H9 (cell line): ENCODE measurements around the gene KRCC1. TPM values are rescaled to one million over a fixed set of nuclear protein-coding genes. Genes with fewer than 3 reads are reported as not detected.

Source experiments
- DNase-seq: peaks from one replicate; pipeline ENCODE4 v3.0.0-alpha.2; 2017
- H2AFZ ChIP-seq: one replicate; pipeline ENCODE4 v1.6.1; 2013; ENCODE audit warnings: mild to moderate bottlenecking, low read length, control low read depth, moderate library complexity
- H2AK5ac ChIP-seq: 2 replicates; pipeline ENCODE4 v1.6.1; 2013; ENCODE audit warnings: low read length, control low read depth, mixed read lengths; ENCODE audit not compliant: insufficient read length
- H2BK120ac ChIP-seq: one replicate; pipeline ENCODE4 v1.6.1; 2013; ENCODE audit warnings: low read depth, mild to moderate bottlenecking, low read length, control low read depth, inconsistent platforms; ENCODE audit not compliant: poor library complexity, severe bottlenecking
- H2BK12ac ChIP-seq: 2 replicates; pipeline ENCODE4 v1.6.1; 2013; ENCODE audit warnings: low read length, control low read depth, mixed read lengths, low read depth; ENCODE audit not compliant: insufficient read length
- H2BK15ac ChIP-seq: 2 replicates; pipeline ENCODE4 v1.6.1; 2013; ENCODE audit warnings: low read depth, low read length, control low read depth
- H2BK20ac ChIP-seq: one replicate; pipeline ENCODE4 v1.6.1; 2013; ENCODE audit warnings: low read depth, mild to moderate bottlenecking, low read length, control low read depth, inconsistent platforms; ENCODE audit not compliant: poor library complexity, severe bottlenecking
- H2BK5ac ChIP-seq: 2 replicates; pipeline ENCODE4 v1.6.1; 2013; ENCODE audit warnings: low read length, control low read depth, mixed read lengths; ENCODE audit not compliant: insufficient read length
- H3K14ac ChIP-seq: 2 replicates; pipeline ENCODE4 v1.6.1; 2013; ENCODE audit warnings: low read length, control low read depth; ENCODE audit not compliant: insufficient read depth
- H3K18ac ChIP-seq: 2 replicates; pipeline ENCODE4 v1.6.1; 2013; ENCODE audit warnings: low read depth, mild to moderate bottlenecking, mixed read lengths, low read length, control low read depth; ENCODE audit not compliant: insufficient read length
- H3K23ac ChIP-seq: 2 replicates; pipeline ENCODE4 v1.6.1; 2013; ENCODE audit warnings: low read length, control low read depth, mixed read lengths, low read depth; ENCODE audit not compliant: insufficient read length
- H3K23me2 ChIP-seq: 2 replicates; pipeline ENCODE4 v1.6.1; 2013; ENCODE audit warnings: low read depth, mild to moderate bottlenecking, mixed read lengths, low read length, control low read depth; ENCODE audit not compliant: insufficient read length, poor library complexity, severe bottlenecking
- H3K27ac ChIP-seq: 2 replicates; pipeline ENCODE4 v1.5.1; 2013; ENCODE audit warnings: low read length, control low read depth, mixed read lengths, low read depth; ENCODE audit not compliant: insufficient read length
- H3K27me3 ChIP-seq: 2 replicates; pipeline ENCODE4 v1.6.1; 2013; ENCODE audit warnings: low read length, control low read depth, inconsistent platforms; ENCODE audit not compliant: insufficient read depth
- H3K4ac ChIP-seq: 2 replicates; pipeline ENCODE4 v1.6.1; 2013; ENCODE audit warnings: low read depth, mild to moderate bottlenecking, control low read depth, inconsistent platforms, low read length, moderate library complexity
- H3K4me1 ChIP-seq: 2 replicates; pipeline ENCODE4 v1.6.1; 2013; ENCODE audit warnings: low read length, control low read depth, inconsistent platforms; ENCODE audit not compliant: insufficient read depth
- H3K4me2 ChIP-seq: 2 replicates; pipeline ENCODE4 v1.6.1; 2013; ENCODE audit warnings: low read length, control low read depth, mixed read lengths; ENCODE audit not compliant: insufficient read length, insufficient read depth
- H3K56ac ChIP-seq: 2 replicates; pipeline ENCODE4 v1.6.1; 2013; ENCODE audit warnings: low read depth, mild to moderate bottlenecking, mixed read lengths, low read length, control low read depth; ENCODE audit not compliant: insufficient read length
- H3K79me1 ChIP-seq: 2 replicates; pipeline ENCODE4 v1.6.1; 2013; ENCODE audit warnings: low read depth, mild to moderate bottlenecking, moderate library complexity, low read length, control low read depth, inconsistent platforms; ENCODE audit not compliant: insufficient read depth, poor library complexity, severe bottlenecking
- H3K79me2 ChIP-seq: 2 replicates; pipeline ENCODE4 v1.6.1; 2013; ENCODE audit warnings: low read length, control low read depth, inconsistent platforms; ENCODE audit not compliant: insufficient read depth
- H3K9ac ChIP-seq: 2 replicates; pipeline ENCODE4 v1.6.1; 2013; ENCODE audit warnings: low read length, control low read depth, mixed read lengths; ENCODE audit not compliant: insufficient read length; ENCODE audit errors: extremely low read depth
- H3K9me3 ChIP-seq: one replicate; pipeline ENCODE4 v1.6.1; 2013; ENCODE audit warnings: low read depth, low read length, inconsistent platforms; ENCODE audit not compliant: control insufficient read depth
- H3T11ph ChIP-seq: one replicate; pipeline ENCODE4 v1.6.1; 2013; ENCODE audit warnings: mild to moderate bottlenecking, low read length, control low read depth, inconsistent platforms
- H4K20me1 ChIP-seq: one replicate; pipeline ENCODE4 v1.6.1; 2013; ENCODE audit not compliant: control insufficient read depth, insufficient read length, insufficient read depth
- H4K5ac ChIP-seq: 2 replicates; pipeline ENCODE4 v1.6.1; 2013; ENCODE audit warnings: low read depth, mild to moderate bottlenecking, mixed read lengths, low read length, control low read depth; ENCODE audit not compliant: insufficient read length
- H4K8ac ChIP-seq: replicated peaks from 2 replicates; pipeline ENCODE4 v1.6.1; 2013; ENCODE audit warnings: low read length, control low read depth, mixed read lengths, low read depth; ENCODE audit not compliant: insufficient read length
- H4K91ac ChIP-seq: 2 replicates; pipeline ENCODE4 v1.6.1; 2013; ENCODE audit warnings: low read depth, mild to moderate bottlenecking, moderate library complexity, mixed read lengths, low read length, control low read depth; ENCODE audit not compliant: insufficient read length
- H3K27ac Mint-ChIP-seq, 3 experiments: 2 replicates in 2 of 3; 3 replicates in 1 of 3; pipeline ENCODE4 v1.8.0; 2020 to 2021; ENCODE audit warnings: mixed read lengths in 3 of 3, mild to moderate bottlenecking in 1 of 3, moderate library complexity in 1 of 3
- H3K27me3 Mint-ChIP-seq: 2 replicates; pipeline ENCODE4 v1.8.0; 2021; ENCODE audit warnings: low read depth, mild to moderate bottlenecking, moderate library complexity, mixed read lengths
- H3K36me3 Mint-ChIP-seq, 3 experiments: 2 replicates in 2 of 3; 3 replicates in 1 of 3; pipeline ENCODE4 v1.8.0; 2020 to 2021; ENCODE audit warnings: low read depth in 3 of 3, mixed read lengths in 3 of 3; ENCODE audit not compliant: insufficient read depth in 1 of 3
- H3K4me1 Mint-ChIP-seq, 2 experiments: 2 replicates each; pipeline ENCODE4 v1.8.0; 2020; ENCODE audit warnings: mixed read lengths in 2 of 2
- H3K4me3 Mint-ChIP-seq, 2 experiments: 2 replicates in 1 of 2; 3 replicates in 1 of 2; pipeline ENCODE4 v1.8.0; 2020 to 2021; ENCODE audit warnings: mild to moderate bottlenecking in 2 of 2, mixed read lengths in 2 of 2, moderate library complexity in 1 of 2
- H3K9me3 Mint-ChIP-seq, 2 experiments: 2 replicates in 1 of 2; 3 replicates in 1 of 2; pipeline ENCODE4 v1.8.0; 2020; ENCODE audit warnings: mild to moderate bottlenecking in 2 of 2, mixed read lengths in 2 of 2, moderate library complexity in 1 of 2
- WGBS: extraction: QIAGEN DNeasy Blood & Tissue Kit; methylation state at CpG from one replicate; pipeline ENCODE4 v1.1.7; 2013; ENCODE audit warnings: missing lambda C conversion rate, low lambda C conversion rate, mixed read lengths; ENCODE audit not compliant: insufficient read length; ENCODE audit errors: extremely low coverage; 5-methylcytosine and 5-hydroxymethylcytosine counted together
- total RNA-seq: library from RNA; stranded (reverse); gene quantifications from 2 replicates; pipeline ENCODE4 v1.2.1, GENCODE V29; 2021
- TF ChIP-seq, protein P1 (sequence below): fragments of 200-600 bp; sonication (generic); conservative IDR thresholded peaks from 3 replicates; pipeline ENCODE4 v1.8.0; 2021; ENCODE audit warnings: antibody characterized with exemption, mild to moderate bottlenecking

Gene KRCC1
- total RNA-seq, 1 experiment from 2014 or later: 8.2 TPM

DNA sequence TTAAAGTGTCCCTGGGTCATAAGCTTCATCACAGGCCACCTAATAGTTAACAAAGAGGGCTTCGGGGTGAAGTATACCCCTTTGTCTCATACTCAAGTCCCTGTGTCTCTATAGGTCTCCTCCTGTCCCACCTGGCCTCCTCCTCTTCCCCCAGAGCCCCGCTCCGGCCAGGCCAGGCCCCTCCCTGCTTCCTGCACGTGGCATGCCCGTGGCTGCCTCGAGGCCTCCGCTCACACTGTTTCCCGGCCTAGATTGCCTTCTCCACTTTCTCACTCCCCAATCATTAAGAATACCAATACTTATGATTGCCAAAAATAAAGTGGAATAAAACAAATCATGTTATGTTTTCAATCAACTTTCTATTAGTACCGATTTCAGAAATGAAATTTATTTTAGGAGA lies 30.8 kb upstream of the KRCC1 start:
- Histone ChIP-seq H3K9me3 (no peaks in the 10 kb centered on the region), H3K23ac (no peak overlapping the region), H3K4me2 (no peak overlapping the region), H3K27me3 (no peaks in the 10 kb centered on the region; the same call in 1 of the 2 replicates), H3K56ac (no peak overlapping the region), H3K14ac (no peak overlapping the region), H4K91ac (no peak overlapping the region), H3K18ac (no peak overlapping the region), H2BK5ac (no peak overlapping the region), H2AK5ac (no peak overlapping the region), H2BK20ac (no peak overlapping the region), H4K20me1 (no peaks in the 10 kb centered on the region), H4K5ac (no peak overlapping the region), H2BK15ac (no peak overlapping the region), H2BK12ac (no peak overlapping the region), H3K23me2 (no peaks in the 10 kb centered on the region), H2AFZ (no peak overlapping the region), H3K27ac (no peak overlapping the region), H3K9ac (no peak overlapping the region), H3K79me2 (no peaks in the 10 kb centered on the region), H3K4ac (no peak overlapping the region), H3K79me1 (no peaks in the 10 kb centered on the region), H2BK120ac (no peak overlapping the region), H3T11ph (no peak overlapping the region), H3K4me1 (peaks cover 9% of the 10 kb centered on the region), H4K8ac (no peak overlapping the region)
- H3K27me3 Mint-ChIP-seq: no peaks in the 10 kb centered on the region; the same call in 1 of the 2 replicates
- H3K4me1 Mint-ChIP-seq: peaks cover 20 to 21% of the 10 kb centered on the region in 2 experiments
- H3K9me3 Mint-ChIP-seq: no peaks in the 10 kb centered on the region
- no peak for DNase-seq
- no peak overlapping the region for H3K4me3 Mint-ChIP-seq
- H3K36me3 Mint-ChIP-seq: no peaks in the 10 kb centered on the region
- no CpG with 5 or more reads among the region's 9 CpGs for WGBS
- TF ChIP-seq, protein P1, sequence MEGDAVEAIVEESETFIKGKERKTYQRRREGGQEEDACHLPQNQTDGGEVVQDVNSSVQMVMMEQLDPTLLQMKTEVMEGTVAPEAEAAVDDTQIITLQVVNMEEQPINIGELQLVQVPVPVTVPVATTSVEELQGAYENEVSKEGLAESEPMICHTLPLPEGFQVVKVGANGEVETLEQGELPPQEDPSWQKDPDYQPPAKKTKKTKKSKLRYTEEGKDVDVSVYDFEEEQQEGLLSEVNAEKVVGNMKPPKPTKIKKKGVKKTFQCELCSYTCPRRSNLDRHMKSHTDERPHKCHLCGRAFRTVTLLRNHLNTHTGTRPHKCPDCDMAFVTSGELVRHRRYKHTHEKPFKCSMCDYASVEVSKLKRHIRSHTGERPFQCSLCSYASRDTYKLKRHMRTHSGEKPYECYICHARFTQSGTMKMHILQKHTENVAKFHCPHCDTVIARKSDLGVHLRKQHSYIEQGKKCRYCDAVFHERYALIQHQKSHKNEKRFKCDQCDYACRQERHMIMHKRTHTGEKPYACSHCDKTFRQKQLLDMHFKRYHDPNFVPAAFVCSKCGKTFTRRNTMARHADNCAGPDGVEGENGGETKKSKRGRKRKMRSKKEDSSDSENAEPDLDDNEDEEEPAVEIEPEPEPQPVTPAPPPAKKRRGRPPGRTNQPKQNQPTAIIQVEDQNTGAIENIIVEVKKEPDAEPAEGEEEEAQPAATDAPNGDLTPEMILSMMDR: no peak
- H3K27ac Mint-ChIP-seq: no peak overlapping the region
